HepG2 (cell line): Measurements from ENCODE around the gene TXNDC16. TPM values are rescaled to one million over a fixed set of nuclear protein-coding genes. Genes with fewer than 3 reads are reported as not detected.

Experiments used
- ATAC-seq: fragments of 200-7000 bp; cut with Tn5 transposase; 3 replicates; pipeline ENCODE4 v1.9.1; 2020; ENCODE audit warnings: mild to moderate bottlenecking, moderate library complexity
- BruUV-seq: library from RNA; stranded (reverse); fragments of 400-500 nt; replicated peaks from 2 replicates; lab custom pipeline; 2021; lab: Mats Ljungman, UMichigan
- CTCF ChIA-PET: fragments of 300-600 bp; formaldehyde crosslinking; extraction: SDS; loops from one replicate; lab custom pipeline; 2021; ENCODE audit warnings: low total read pairs, inconsistent platforms, low intra/inter-chr PET ratio; lab: Yijun Ruan, JAX
- POLR2A ChIA-PET: fragments of 350-600 bp; sonication (Branson Sonifier 250); formaldehyde crosslinking; loops from one replicate; lab custom pipeline; 2020; ENCODE audit warnings: antibody characterized with exemption, inconsistent platforms; lab: Yijun Ruan, JAX
- DNase-seq: peaks from one replicate; pipeline ENCODE4 v3.0.0-alpha.2; 2015; ENCODE audit warnings: low spot score
- FAIRE-seq: peaks from 3 replicates; lab custom pipeline; 2011; peaks lifted over from hg19 to GRCh38; lab: Jason Lieb, UNC
- H2AFZ ChIP-seq: one replicate; pipeline ENCODE4 v1.6.1; 2011; ENCODE audit warnings: low read length, inconsistent platforms
- H3K27ac ChIP-seq: fragments of 300-600 bp; 3 replicates; pipeline ENCODE4 v1.8.0; 2011; ENCODE audit warnings: mixed run types, mild to moderate bottlenecking, mixed read lengths, low read length, inconsistent platforms; ENCODE audit not compliant: insufficient read depth; ENCODE audit errors: extremely low read length
- H3K27me3 ChIP-seq, 2 experiments: fragments of 200-600 bp in 1 of 2; 2 replicates in 1 of 2; 3 replicates in 1 of 2; pipeline versions ENCODE4 v1.6.0 to v1.8.0; 2011; ENCODE audit warnings: low read length in 2 of 2, mild to moderate bottlenecking in 2 of 2, moderate library complexity in 2 of 2, inconsistent platforms in 1 of 2; ENCODE audit not compliant: insufficient read depth in 2 of 2, control insufficient read depth in 1 of 2
- H3K36me3 ChIP-seq, 2 experiments: fragments of 200-600 bp in 1 of 2; replicated peaks in 1 of 2; 2 replicates in 1 of 2; 3 replicates in 1 of 2; pipeline versions ENCODE4 v1.5.1 to v1.8.0; 2011; ENCODE audit warnings: low read length in 2 of 2, inconsistent platforms in 1 of 2; ENCODE audit not compliant: insufficient read depth in 2 of 2, control insufficient read depth in 1 of 2
- H3K4me1 ChIP-seq: 2 replicates; pipeline ENCODE4 v1.5.1; 2012; ENCODE audit warnings: low read length, inconsistent platforms; ENCODE audit not compliant: insufficient read depth
- H3K4me2 ChIP-seq: 2 replicates; pipeline ENCODE4 v1.6.0; 2011; ENCODE audit warnings: low read depth, low read length, inconsistent platforms
- H3K4me3 ChIP-seq, 3 experiments: fragments of 200-600 bp in 1 of 3; sonication (generic), shearing (Covaris generic) in 1 of 3; replicated peaks in 1 of 3; 2 replicates each; pipeline ENCODE4 v1.5.1; 2011 to 2016; ENCODE audit warnings: low read length in 3 of 3, inconsistent platforms in 2 of 3, low read depth in 2 of 3, mild to moderate bottlenecking in 2 of 3, control low read depth in 1 of 3, mixed read lengths in 1 of 3; ENCODE audit not compliant: insufficient read depth in 1 of 3
- H3K79me2 ChIP-seq: one replicate; pipeline ENCODE4 v1.6.1; 2011; ENCODE audit warnings: low read length, inconsistent platforms; ENCODE audit not compliant: insufficient read depth
- H3K9ac ChIP-seq: 2 replicates; pipeline ENCODE4 v1.6.0; 2011; ENCODE audit warnings: mild to moderate bottlenecking, low read depth, low read length, inconsistent platforms; ENCODE audit not compliant: insufficient read depth
- H3K9me3 ChIP-seq: 2 replicates; pipeline ENCODE4 v1.5.1; 2012; ENCODE audit warnings: mild to moderate bottlenecking, low read length
- H4K20me1 ChIP-seq: 2 replicates; pipeline ENCODE4 v1.6.0; 2011; ENCODE audit warnings: inconsistent platforms, mild to moderate bottlenecking, low read length, moderate library complexity; ENCODE audit not compliant: insufficient read depth
- ATAD3A ChIP-seq: sonication (generic); formaldehyde crosslinking; IDR thresholded peaks from 2 replicates; pipeline ENCODE4 v1.4.0; 2020; ENCODE audit warnings: missing genetic modification reagents
- BHLHE40 ChIP-seq: IDR thresholded peaks from 2 replicates; pipeline ENCODE4 v1.6.1; 2011; ENCODE audit warnings: low read length, improper control_type of control experiment
- DMTF1 ChIP-seq: sonication (generic); formaldehyde crosslinking; IDR thresholded peaks from 2 replicates; pipeline ENCODE4 v1.4.0; 2020; ENCODE audit warnings: mild to moderate bottlenecking, missing genetic modification reagents
- ELF3 ChIP-seq: IDR thresholded peaks from 2 replicates; pipeline ENCODE4 v1.6.1; 2016; ENCODE audit warnings: missing genetic modification reagents, missing compliant biosample characterization
- FOSL2 ChIP-seq: sonication (generic); formaldehyde crosslinking; IDR thresholded peaks from 2 replicates; pipeline ENCODE4 v1.4.0; 2020; ENCODE audit warnings: missing genetic modification reagents
- HBP1 ChIP-seq: IDR thresholded peaks from 2 replicates; pipeline ENCODE4 v1.6.1; 2016; ENCODE audit warnings: low read depth, control low read depth
- RORA ChIP-seq: sonication (generic); formaldehyde crosslinking; IDR thresholded peaks from 2 replicates; pipeline ENCODE4 v1.5.0; 2020; ENCODE audit warnings: mild to moderate bottlenecking, missing genetic modification reagents, moderate library complexity
- SMYD3 ChIP-seq: sonication (generic); formaldehyde crosslinking; IDR thresholded peaks from 2 replicates; pipeline ENCODE4 v1.8.1; 2023; ENCODE audit warnings: mild to moderate bottlenecking, missing genetic modification reagents
- TFE3 ChIP-seq: IDR thresholded peaks from 2 replicates; pipeline ENCODE4 v1.6.1; 2016
- THRA ChIP-seq: sonication (generic); formaldehyde crosslinking; IDR thresholded peaks from 2 replicates; pipeline ENCODE4 v1.4.0; 2020; ENCODE audit warnings: missing genetic modification reagents, borderline replicate concordance
- TRIM22 ChIP-seq: fragments of 450-650 bp; IDR thresholded peaks from 2 replicates; pipeline ENCODE4 v1.6.1; 2017
- ZEB1 ChIP-seq: IDR thresholded peaks from 2 replicates; pipeline ENCODE4 v1.6.1; 2012; ENCODE audit warnings: mild to moderate bottlenecking, low read depth, inconsistent platforms; ENCODE audit not compliant: insufficient replicate concordance
- ZNF557 ChIP-seq: sonication (generic); formaldehyde crosslinking; IDR thresholded peaks from 2 replicates; pipeline ENCODE4 v1.4.0; 2020; ENCODE audit warnings: missing genetic modification reagents
- ZNF569 ChIP-seq: sonication (generic); formaldehyde crosslinking; IDR thresholded peaks from 2 replicates; pipeline ENCODE4 v1.5.0; 2020; ENCODE audit warnings: mild to moderate bottlenecking, missing genetic modification reagents, moderate library complexity, borderline replicate concordance
- ZNF672 ChIP-seq: sonication (generic); formaldehyde crosslinking; IDR thresholded peaks from 2 replicates; pipeline ENCODE4 v1.8.1; 2022; ENCODE audit warnings: missing genetic modification reagents
- ZNF784 ChIP-seq: sonication (generic); formaldehyde crosslinking; IDR thresholded peaks from 2 replicates; pipeline ENCODE4 v1.5.1; 2020; ENCODE audit warnings: missing genetic modification reagents, mild to moderate bottlenecking, borderline replicate concordance
- WGBS: methylation state at CpG from one replicate; pipeline ENCODE4 v1.1.6; 2017; ENCODE audit warnings: low lambda C conversion rate; 5-methylcytosine and 5-hydroxymethylcytosine counted together
- in situ Hi-C: cut with HindIII; loops from 2 replicates; pipeline ENCODE4 v1.10.0; 2017; ENCODE audit warnings: low pct_unique_long_range_greater_than_20kb; ENCODE audit not compliant: extremely low pct_ligation_motif_present
- intact Hi-C: fragments of 100-400 bp; cut with micrococcal nuclease; formaldehyde crosslinking; loops from one replicate; pipeline ENCODE4 v1.10.0; 2022; ENCODE audit not compliant: unreplicated experiment
- polyA plus RNA-seq, 8 experiments: library from polyadenylated mRNA; depleted of rRNA in 3 of 8; stranded (reverse) in 7 of 8; unstranded in 1 of 8; fragments of >200 nt; fragmentation: Illumina TruSeq in 4 of 8; extraction: Trizol in 4 of 8; gene quantifications; 2 replicates each; pipeline versions ENCODE4 v1.2.1 to v1.2.3, GENCODE V29; 2011 to 2016; ENCODE audit warnings: low read depth in 4 of 8, missing spikeins in 1 of 8, mixed read lengths in 1 of 8; ENCODE audit not compliant: insufficient read depth in 1 of 8
- total RNA-seq, 5 experiments: library from RNA; depleted of rRNA; stranded (reverse); fragments of >200 nt; fragmentation: Illumina TruSeq; extraction: Trizol; gene quantifications; 2 replicates each; pipeline ENCODE4 v1.2.3, GENCODE V29; 2016; ENCODE audit warnings: low read depth in 1 of 5

The TXNDC16 gene
- total and polyA plus RNA-seq, 2 of the 13 experiments (the other 11 are each of a cell fraction or from before 2014, with no cell fraction given), result 4.6 to 6.2 TPM

GRCh38 chr14:52397844-52398243, 154.5 kb downstream of the TXNDC16 start (continued):
- TF ChIP-seq DMTF1 (CRISPR knock-in tag) (no peak), TRIM22 (no peak), BHLHE40 (no peak), HBP1 (CRISPR knock-in tag) (no peak), THRA (no peak), ZNF557 (no peak)
- TF ChIP-seq, all 625 proteins: peak for 0

GRCh38 chr14:52395728-52396127, 156.6 kb downstream of the TXNDC16 start:
- ChIA-PET CTCF (no interaction called here), POLR2A (no interaction called here)
- Histone ChIP-seq H3K4me2 (no peak overlapping the region), H2AFZ (no peak overlapping the region), H4K20me1 (no peaks in the 10 kb centered on the region), H3K4me1 (0 out of 2 replicates have a peak, but pooled peaks cover 5% of the 10 kb centered on the region), H3K9ac (no peak overlapping the region), H3K4me3 (no peak overlapping the region), H3K27ac (no peak overlapping the region), H3K27me3 (no peaks in the 10 kb centered on the region; a peak in 2 of 5 replicates), H3K9me3 (no peaks in the 10 kb centered on the region), H3K36me3 (no peaks in the 10 kb centered on the region), H3K79me2 (no peaks in the 10 kb centered on the region)
- in situ Hi-C loops, result no loop called here
- FAIRE-seq (no peak), DNase-seq (no peak), ATAC-seq (no peak)
- BruUV-seq, result no TSS peak
- 0% methylated on average over 3 of the region's 3 CpGs for WGBS
- intact Hi-C loops, result no loop called here
- TF ChIP-seq ZNF569 (CRISPR knock-in tag), result no peak
- TF ChIP-seq ZNF672, result no peak
- no peak for TF ChIP-seq ZNF784 (CRISPR knock-in tag)
- no peak for TF ChIP-seq RORA (CRISPR knock-in tag)
- no peak for TF ChIP-seq ZEB1
- TF ChIP-seq FOSL2 (CRISPR knock-in tag), result no peak
- no peak for TF ChIP-seq SMYD3 (CRISPR knock-in tag)
- TF ChIP-seq TFE3 (CRISPR knock-in tag), result no peak
- TF ChIP-seq ATAD3A, result no peak
- TF ChIP-seq ELF3, result no peak
